Measurements from ENCODE around the gene OAF.

GRCh38 chr11:120231963-120232362 lies 21.1 kb downstream of the OAF start:
- TF ChIP-seq POLR2A (IDR thresholded peaks at IDR 0.05) (no peak), CTCF (IDR thresholded peaks at IDR 0.05) (no peak), EP300 (IDR thresholded peaks at IDR 0.05) (no peak)
